ENCODE measurements around the gene EXOC2.

The EXOC2 gene

GRCh38 chr6:652865-653264, 40.1 kb downstream of the EXOC2 start:
- TF ChIP-seq CTCF (IDR thresholded peaks at IDR 0.05; ENCODE audit: low read depth, low read length): no peak
- H3K4me3 ChIP-seq (ENCODE audit: low read depth, low read length): no peak overlapping the region

- no peak overlapping the region for H3K4me3 ChIP-seq (ENCODE audit: low read depth, low read length)
- no peak for TF ChIP-seq CTCF (IDR thresholded peaks at IDR 0.05; ENCODE audit: low read depth, low read length)
Observed at GRCh38 chr6:650098-650497, 42.8 kb downstream of the EXOC2 start.

GRCh38 chr6:642805-643204, 50.1 kb downstream of the EXOC2 start:
- no peak overlapping the region for H3K4me3 ChIP-seq (ENCODE audit: low read depth, low read length)
- no peak for TF ChIP-seq CTCF (IDR thresholded peaks at IDR 0.05; ENCODE audit: low read depth, low read length)

GRCh38 chr6:641225-641985, 51.5 kb downstream of the EXOC2 start:
- TF ChIP-seq CTCF (IDR thresholded peaks at IDR 0.05; ENCODE audit: low read depth, low read length): no peak
- H3K4me3 ChIP-seq (ENCODE audit: low read depth, low read length): no peak overlapping the region

- no peak for TF ChIP-seq CTCF (IDR thresholded peaks at IDR 0.05; ENCODE audit: low read depth, low read length)
- no peak overlapping the region for H3K4me3 ChIP-seq (ENCODE audit: low read depth, low read length)
Observed at GRCh38 chr6:636488-636887, 56.5 kb downstream of the EXOC2 start.

- H3K4me3 ChIP-seq (ENCODE audit: low read depth, low read length): no peak overlapping the region
- TF ChIP-seq CTCF (IDR thresholded peaks at IDR 0.05; ENCODE audit: low read depth, low read length): no peak
Observed at GRCh38 chr6:635233-635632, 57.7 kb downstream of the EXOC2 start.

GRCh38 chr6:633611-634010, 59.3 kb downstream of the EXOC2 start:
- TF ChIP-seq CTCF (IDR thresholded peaks at IDR 0.05; ENCODE audit: low read depth, low read length): no peak
- no peak overlapping the region for H3K4me3 ChIP-seq (ENCODE audit: low read depth, low read length)

All from WI38 (cell line).